ENCODE data around the gene CREB3L2. TPM values are rescaled to one million over a fixed set of nuclear protein-coding genes. Genes with fewer than 3 reads are reported as not detected.

The CREB3L2 gene
- total RNA-seq, 2 experiments from 2014 or later, result 22.7 to 79.0 TPM

- BruUV-seq (replicated peaks), result no TSS peak
- CTCF ChIA-PET (ENCODE audit: unreplicated experiment), result no interaction called here
- no peak overlapping the region for H2AFZ ChIP-seq (ENCODE audit: low read length)
Measured at GRCh38 chr7:137932881-137933269, 69.0 kb downstream of the CREB3L2 start.

GRCh38 chr7:137931823-137932222, 70.1 kb downstream of the CREB3L2 start:
- Histone ChIP-seq H3K79me2 (ENCODE audit: insufficient read depth, low read depth, low read length) (0 out of 2 replicates have a peak, but pooled peaks cover 3% of the 10 kb centered on the region), H3K36me3 (ENCODE audit: insufficient read depth, low read length) (peaks cover 12% of the 10 kb centered on the region)
- BruUV-seq (replicated peaks), result no TSS peak

More at GRCh38 chr7:137932881-137933269, 69.0 kb downstream of the CREB3L2 start:
- peaks cover 2% of the 10 kb centered on the region; the same call in 1 of the 2 replicates for H3K36me3 ChIP-seq (ENCODE audit: insufficient read depth, low read length)
- H3K4me1 ChIP-seq (ENCODE audit: insufficient read depth, low read length, poor library complexity, severe bottlenecking), result peaks cover 19% of the 10 kb centered on the region
- 0 out of 2 replicates have a peak, but pooled peaks cover 3% of the 10 kb centered on the region for H3K79me2 ChIP-seq (ENCODE audit: insufficient read depth, low read depth, low read length)
- no peak for DNase-seq (ENCODE audit: low spot score)
- H3K4me3 ChIP-seq (ENCODE audit: low read depth, low read length, poor library complexity, severe bottlenecking), result no peak overlapping the region
- intact Hi-C loops (cut with micrococcal nuclease; ENCODE audit: unreplicated experiment), result no loop called here
- TF ChIP-seq EZH2phosphoT487 (IDR thresholded peaks at IDR 0.05; ENCODE audit: borderline replicate concordance, low read depth, low read length), result no peak
- TF ChIP-seq, protein P1, sequence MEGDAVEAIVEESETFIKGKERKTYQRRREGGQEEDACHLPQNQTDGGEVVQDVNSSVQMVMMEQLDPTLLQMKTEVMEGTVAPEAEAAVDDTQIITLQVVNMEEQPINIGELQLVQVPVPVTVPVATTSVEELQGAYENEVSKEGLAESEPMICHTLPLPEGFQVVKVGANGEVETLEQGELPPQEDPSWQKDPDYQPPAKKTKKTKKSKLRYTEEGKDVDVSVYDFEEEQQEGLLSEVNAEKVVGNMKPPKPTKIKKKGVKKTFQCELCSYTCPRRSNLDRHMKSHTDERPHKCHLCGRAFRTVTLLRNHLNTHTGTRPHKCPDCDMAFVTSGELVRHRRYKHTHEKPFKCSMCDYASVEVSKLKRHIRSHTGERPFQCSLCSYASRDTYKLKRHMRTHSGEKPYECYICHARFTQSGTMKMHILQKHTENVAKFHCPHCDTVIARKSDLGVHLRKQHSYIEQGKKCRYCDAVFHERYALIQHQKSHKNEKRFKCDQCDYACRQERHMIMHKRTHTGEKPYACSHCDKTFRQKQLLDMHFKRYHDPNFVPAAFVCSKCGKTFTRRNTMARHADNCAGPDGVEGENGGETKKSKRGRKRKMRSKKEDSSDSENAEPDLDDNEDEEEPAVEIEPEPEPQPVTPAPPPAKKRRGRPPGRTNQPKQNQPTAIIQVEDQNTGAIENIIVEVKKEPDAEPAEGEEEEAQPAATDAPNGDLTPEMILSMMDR (conservative IDR thresholded peaks at IDR 0.05; ENCODE audit: low read length), result no peak
- no peak overlapping the region for H3K4me2 ChIP-seq (ENCODE audit: low read length)
- H4K20me1 ChIP-seq (ENCODE audit: insufficient read depth, low read length), result 0 out of 2 replicates have a peak, but pooled peaks cover 14% of the 10 kb centered on the region
- H3K27ac ChIP-seq (ENCODE audit: low read depth, low read length, poor library complexity, severe bottlenecking), result no peak overlapping the region
- POLR2A ChIA-PET, result no interaction called here
- H3K9me3 ChIP-seq (ENCODE audit: low read length), result no peaks in the 10 kb centered on the region
- no peaks in the 10 kb centered on the region for H3K9me2 ChIP-seq (ENCODE audit: insufficient read depth, low read length)

DNA sequence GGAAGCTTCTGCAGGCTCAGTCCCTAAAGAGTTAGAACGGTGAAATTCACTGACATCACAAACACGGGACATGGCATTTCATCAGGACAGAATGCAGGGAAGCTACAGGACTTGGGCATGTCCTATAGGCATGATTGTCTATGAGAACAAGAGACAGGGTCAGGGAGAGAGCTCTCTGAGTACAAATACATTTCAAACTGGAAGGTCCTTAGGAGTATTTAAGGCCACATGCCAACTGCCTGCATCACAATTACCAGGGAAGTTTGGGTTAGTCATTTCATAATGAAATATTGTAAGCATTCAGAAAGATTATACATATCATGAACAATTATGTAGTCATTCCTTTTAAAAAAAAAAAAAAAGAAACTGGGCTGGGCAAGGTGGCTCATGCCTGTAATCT, 71.3 kb downstream of the CREB3L2 start:
- no peak overlapping the region for H3K4me2 ChIP-seq (ENCODE audit: low read length)
- H3K9me3 ChIP-seq (ENCODE audit: low read length), result no peaks in the 10 kb centered on the region
- no peaks in the 10 kb centered on the region for H3K9me2 ChIP-seq (ENCODE audit: insufficient read depth, low read length)
- H4K20me1 ChIP-seq (ENCODE audit: insufficient read depth, low read length), result 0 out of 2 replicates have a peak, but pooled peaks cover 8% of the 10 kb centered on the region
- no peak overlapping the region for H3K4me3 ChIP-seq (ENCODE audit: low read depth, low read length, poor library complexity, severe bottlenecking)
- TF ChIP-seq EZH2phosphoT487 (IDR thresholded peaks at IDR 0.05; ENCODE audit: borderline replicate concordance, low read depth, low read length), result no peak
- TF ChIP-seq, protein P1 (conservative IDR thresholded peaks at IDR 0.05; ENCODE audit: low read length), result no peak
- intact Hi-C loops (cut with micrococcal nuclease; ENCODE audit: unreplicated experiment), result no loop called here
- DNase-seq (ENCODE audit: low spot score), result no peak
- H3K79me2 ChIP-seq (ENCODE audit: insufficient read depth, low read depth, low read length), result 0 out of 2 replicates have a peak, but pooled peaks cover 3% of the 10 kb centered on the region
- H3K36me3 ChIP-seq (ENCODE audit: insufficient read depth, low read length), result peaks cover 20% of the 10 kb centered on the region
- no peak overlapping the region for H3K27ac ChIP-seq (ENCODE audit: low read depth, low read length, poor library complexity, severe bottlenecking)
- ChIA-PET POLR2A (no interaction called here), CTCF (ENCODE audit: unreplicated experiment) (no interaction called here)
- H3K4me1 ChIP-seq (ENCODE audit: insufficient read depth, low read length, poor library complexity, severe bottlenecking), result peaks cover 9% of the 10 kb centered on the region
- H2AFZ ChIP-seq (ENCODE audit: low read length), result no peak overlapping the region
- no TSS peak for BruUV-seq (replicated peaks)

More at GRCh38 chr7:137931823-137932222, 70.1 kb downstream of the CREB3L2 start:
- no peaks in the 10 kb centered on the region for H3K9me2 ChIP-seq (ENCODE audit: insufficient read depth, low read length)
- POLR2A ChIA-PET, result interaction anchor here (0.6 kb wide), 1 partner anchor 37 kb away, joined by 4 read pairs; no protein-coding TSS in a partner anchor
- H4K20me1 ChIP-seq (ENCODE audit: insufficient read depth, low read length), result 0 out of 2 replicates have a peak, but pooled peaks cover 14% of the 10 kb centered on the region
- H3K4me1 ChIP-seq (ENCODE audit: insufficient read depth, low read length, poor library complexity, severe bottlenecking), result peaks cover 19% of the 10 kb centered on the region
- no peaks in the 10 kb centered on the region for H3K9me3 ChIP-seq (ENCODE audit: low read length)
- intact Hi-C loops (cut with micrococcal nuclease; ENCODE audit: unreplicated experiment), result no loop called here
- H3K4me2 ChIP-seq (ENCODE audit: low read length), result no peak overlapping the region
- H3K4me3 ChIP-seq (ENCODE audit: low read depth, low read length, poor library complexity, severe bottlenecking), result no peak overlapping the region
- no peak overlapping the region for H3K27ac ChIP-seq (ENCODE audit: low read depth, low read length, poor library complexity, severe bottlenecking)
- TF ChIP-seq EZH2phosphoT487 (IDR thresholded peaks at IDR 0.05; ENCODE audit: borderline replicate concordance, low read depth, low read length), result no peak
- TF ChIP-seq, protein P1 (conservative IDR thresholded peaks at IDR 0.05; ENCODE audit: low read length), result no peak
- H2AFZ ChIP-seq (ENCODE audit: low read length), result no peak overlapping the region
- CTCF ChIA-PET (ENCODE audit: unreplicated experiment), result no interaction called here
- no peak for DNase-seq (ENCODE audit: low spot score)

Data from OCI-LY7 (cell line).